Parathyroid adenoma (tissue), 2 donors: ENCODE data around the gene SERTAD2.

ENCODE experiments used
- H2AFZ ChIP-seq: fragments of 300-600 bp; sonication (generic); one replicate; pipeline ENCODE4 v1.7.0; 2017; ENCODE audit warnings: antibody characterized with exemption, mild to moderate bottlenecking
- H3K27ac ChIP-seq: fragments of 300-600 bp; sonication (generic); one replicate; pipeline ENCODE4 v1.7.0; 2017
- H3K27me3 ChIP-seq: fragments of 300-600 bp; sonication (generic); one replicate; pipeline ENCODE4 v1.7.0; 2017; ENCODE audit warnings: low read length; ENCODE audit not compliant: control insufficient read depth, insufficient read depth
- H3K36me3 ChIP-seq: fragments of 300-600 bp; sonication (generic); one replicate; pipeline ENCODE4 v1.7.0; 2017; ENCODE audit warnings: low read length; ENCODE audit not compliant: control insufficient read depth, insufficient read depth
- H3K4me1 ChIP-seq: fragments of 300-600 bp; sonication (generic); one replicate; pipeline ENCODE4 v1.7.0; 2017; ENCODE audit warnings: control low read depth
- H3K4me2 ChIP-seq: fragments of 300-600 bp; sonication (generic); one replicate; pipeline ENCODE4 v1.7.0; 2017; ENCODE audit warnings: low read length
- H3K4me3 ChIP-seq: fragments of 300-600 bp; sonication (generic); one replicate; pipeline ENCODE4 v1.7.0; 2017; ENCODE audit warnings: low read depth, low read length
- H3K79me2 ChIP-seq: fragments of 300-600 bp; sonication (generic); one replicate; pipeline ENCODE4 v1.7.0; 2017; ENCODE audit warnings: control low read depth
- H3K9ac ChIP-seq: fragments of 300-600 bp; sonication (generic); one replicate; pipeline ENCODE4 v1.7.0; 2017; ENCODE audit warnings: mild to moderate bottlenecking
- H3K9me3 ChIP-seq: fragments of 300-600 bp; sonication (generic); one replicate; pipeline ENCODE4 v1.7.0; 2017; ENCODE audit warnings: low read length; ENCODE audit not compliant: control insufficient read depth
- CTCF ChIP-seq: fragments of 300-600 bp; sonication (generic); IDR thresholded peaks from one replicate; pipeline ENCODE4 v1.7.0; 2017; ENCODE audit warnings: antibody characterized with exemption, mild to moderate bottlenecking
- donor health status: primary hyperparathyroidism.

Gene SERTAD2

DNA sequence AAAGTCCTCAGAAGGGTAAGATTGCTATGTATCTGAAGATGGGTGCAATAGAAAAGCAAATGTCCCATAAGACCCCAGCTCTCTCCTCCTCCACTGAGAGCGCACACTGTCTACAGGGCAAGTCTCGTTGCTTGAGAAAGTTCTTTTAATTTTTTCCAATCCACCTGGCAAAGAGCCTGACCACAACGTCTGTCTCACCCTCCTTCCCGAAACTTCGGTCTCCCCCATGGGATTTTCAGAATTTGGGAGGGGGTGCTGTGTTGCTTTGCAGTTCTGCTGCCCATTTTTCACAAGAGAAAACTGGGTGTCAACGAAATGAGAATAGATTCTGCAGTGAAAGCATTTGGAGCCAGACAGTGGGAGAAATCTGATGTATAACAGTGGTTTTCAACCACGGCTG lies 40.4 kb downstream of the SERTAD2 start:
- H3K4me1 ChIP-seq: no peaks in the 10 kb centered on the region
- no peak overlapping the region for H3K4me3 ChIP-seq
- H3K79me2 ChIP-seq: no peaks in the 10 kb centered on the region
- H3K27me3 ChIP-seq: no peaks in the 10 kb centered on the region
- H3K27ac ChIP-seq: no peak overlapping the region
- H3K36me3 ChIP-seq: no peaks in the 10 kb centered on the region
- no peak overlapping the region for H3K4me2 ChIP-seq
- no peak overlapping the region for H3K9ac ChIP-seq
- TF ChIP-seq CTCF: no peak
- no peak overlapping the region for H2AFZ ChIP-seq
- H3K9me3 ChIP-seq: no peaks in the 10 kb centered on the region

GRCh38 chr2:64612575-64613195 lies 41.0 kb downstream of the SERTAD2 start:
- H3K9ac ChIP-seq: no peak overlapping the region
- no peak overlapping the region for H3K4me2 ChIP-seq
- no peaks in the 10 kb centered on the region for H3K9me3 ChIP-seq
- no peaks in the 10 kb centered on the region for H3K4me1 ChIP-seq
- H2AFZ ChIP-seq: no peak overlapping the region
- H3K27ac ChIP-seq: no peak overlapping the region
- H3K27me3 ChIP-seq: no peaks in the 10 kb centered on the region
- H3K79me2 ChIP-seq: no peaks in the 10 kb centered on the region
- no peak for TF ChIP-seq CTCF
- no peaks in the 10 kb centered on the region for H3K36me3 ChIP-seq
- H3K4me3 ChIP-seq: no peak overlapping the region

DNA sequence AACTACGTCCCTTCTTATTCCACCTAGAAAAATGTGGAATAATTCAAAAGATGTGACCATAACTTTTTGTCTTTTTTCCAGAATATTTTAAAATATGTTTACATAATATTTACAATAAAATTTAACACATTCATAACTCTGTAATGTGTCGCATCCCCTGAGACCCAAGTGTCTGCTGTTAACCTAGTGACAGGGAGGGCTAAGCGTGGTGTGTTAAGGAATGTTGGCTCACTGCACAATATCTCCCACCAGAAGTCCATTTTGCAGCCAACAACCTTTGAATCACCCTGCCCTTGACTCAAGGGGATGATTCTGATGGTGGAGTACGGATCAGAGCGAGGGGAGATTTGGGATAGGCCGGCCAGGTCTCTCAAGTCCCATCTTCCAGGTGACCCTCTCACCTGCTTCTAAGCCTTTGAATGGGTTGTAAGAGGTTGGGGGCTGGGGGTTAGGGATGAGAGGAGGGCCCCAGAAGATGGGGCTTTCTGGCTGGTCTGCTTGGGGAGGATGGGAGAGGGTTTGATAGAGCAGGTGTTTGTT lies 43.3 kb downstream of the SERTAD2 start:
- no peaks in the 10 kb centered on the region for H3K27me3 ChIP-seq
- no peaks in the 10 kb centered on the region for H3K79me2 ChIP-seq
- no peak overlapping the region for H3K9ac ChIP-seq
- H3K27ac ChIP-seq: no peak overlapping the region
- H3K4me3 ChIP-seq: no peak overlapping the region
- no peak for TF ChIP-seq CTCF
- no peak overlapping the region for H2AFZ ChIP-seq
- no peaks in the 10 kb centered on the region for H3K36me3 ChIP-seq
- no peaks in the 10 kb centered on the region for H3K9me3 ChIP-seq
- no peaks in the 10 kb centered on the region for H3K4me1 ChIP-seq
- H3K4me2 ChIP-seq: no peak overlapping the region

GRCh38 chr2:64609942-64610281 lies 43.8 kb downstream of the SERTAD2 start:
- H3K4me2 ChIP-seq: peak overlapping the region; percentile 29
- no peaks in the 10 kb centered on the region for H3K79me2 ChIP-seq
- no peak overlapping the region for H3K27ac ChIP-seq
- H3K9ac ChIP-seq: no peak overlapping the region
- no peaks in the 10 kb centered on the region for H3K27me3 ChIP-seq
- no peak for TF ChIP-seq CTCF
- H2AFZ ChIP-seq: peak overlapping the region; percentile 97
- H3K4me3 ChIP-seq: no peak overlapping the region
- no peaks in the 10 kb centered on the region for H3K9me3 ChIP-seq
- H3K36me3 ChIP-seq: no peaks in the 10 kb centered on the region
- H3K4me1 ChIP-seq: no peaks in the 10 kb centered on the region
